HG03139 (cell line): ENCODE data around the gene ATXN8OS.
A peak's percentile ranks its signal among the peaks of the same experiment; 100 is the strongest.
"Not testable (repeated sequence)": the region's sequence is repeated elsewhere in the genome, so short reads cannot be mapped to it uniquely, and the experiment has no call there.

ENCODE experiments used
- ATAC-seq: cut with Tn5 transposase; IDR thresholded peaks from one replicate; pipeline ENCODE4 v1.9.1; 2021; ENCODE audit not compliant: unreplicated experiment

Gene ATXN8OS

GRCh38 chr13:70107498-70108281 lies at the start of gene ATXN8OS:
Gene ATXN8OS (plus strand): TSS chr13:70107826.
- no peak for ATAC-seq

- ATAC-seq: no peak
These were observed 27.6 kb upstream of the ATXN8OS start for GRCh38 chr13:70080012-70080411.

GRCh38 chr13:70087247-70087646 lies 20.4 kb upstream of the ATXN8OS start:
- no peak for ATAC-seq

- ATAC-seq: no peak
These were observed 18.7 kb upstream of the ATXN8OS start for GRCh38 chr13:70088926-70089325.

- ATAC-seq: peak; percentile 87
These were observed 17.4 kb upstream of the ATXN8OS start for GRCh38 chr13:70090036-70090723.

- no peak for ATAC-seq
These were observed 9.0 kb upstream of the ATXN8OS start for GRCh38 chr13:70098669-70099068.

GRCh38 chr13:70104481-70104880 lies 3.1 kb upstream of the ATXN8OS start:
- ATAC-seq: no peak

GRCh38 chr13:70107125-70107497 lies 515 bp upstream of the ATXN8OS start:
- ATAC-seq: no peak

GRCh38 chr13:70108356-70109105 lies 905 bp downstream of the ATXN8OS start, which contains the start of gene KLHL1:
Gene KLHL1 (minus strand): TSS chr13:70108452. CDS start chr13:70107699, 753 bp downstream.
- no peak for ATAC-seq

GRCh38 chr13:70117338-70117905 lies 9.8 kb downstream of the ATXN8OS start:
- ATAC-seq: no peak

- ATAC-seq: no peak
These were observed 18.1 kb downstream of the ATXN8OS start for GRCh38 chr13:70125693-70126092.

GRCh38 chr13:70128098-70128497 lies 20.5 kb downstream of the ATXN8OS start:
- no peak for ATAC-seq

- ATAC-seq: not testable (repeated sequence)
These were observed 35.0 kb downstream of the ATXN8OS start for GRCh38 chr13:70142658-70143057.

GRCh38 chr13:70162141-70162540 lies 54.5 kb downstream of the ATXN8OS start:
- ATAC-seq: no peak

GRCh38 chr13:70170689-70171088 lies 63.1 kb downstream of the ATXN8OS start:
- ATAC-seq: no peak

- no peak for ATAC-seq
These were observed 63.5 kb downstream of the ATXN8OS start for GRCh38 chr13:70171151-70171550.

- ATAC-seq: no peak
These were observed 65.4 kb downstream of the ATXN8OS start for GRCh38 chr13:70172946-70173597.

- ATAC-seq: no peak
These were observed 66.0 kb downstream of the ATXN8OS start for GRCh38 chr13:70173598-70173959.

GRCh38 chr13:70178346-70178745 lies 70.7 kb downstream of the ATXN8OS start:
- ATAC-seq: no peak
